Breast epithelium (tissue), 3 donors: ENCODE measurements around the gene CNTNAP2.

Experiments used
- CTCF ChIP-seq, 3 donors: fragments of 450-650 bp; IDR thresholded peaks; one replicate each; pipeline ENCODE4 v1.5.1; 2016 to 2017; ENCODE audit warnings: antibody characterized with exemption in 3 of 3, mild to moderate bottlenecking in 3 of 3, moderate library complexity in 3 of 3
- POLR2A ChIP-seq: fragments of 450-650 bp; IDR thresholded peaks from one replicate; pipeline ENCODE4 v1.6.1; 2016; ENCODE audit warnings: antibody characterized with exemption, mild to moderate bottlenecking, moderate library complexity
- POLR2AphosphoS5 ChIP-seq, 3 donors: sonication (generic); formaldehyde crosslinking; IDR thresholded peaks; one replicate each; pipeline ENCODE4 v1.6.1; 2017; ENCODE audit warnings: antibody characterized with exemption in 3 of 3

GRCh38 chr7:146499970-146500369, 383.4 kb downstream of the CNTNAP2 start:
- TF ChIP-seq CTCF (IDR thresholded peaks at IDR 0.05) (no peak), POLR2A (no peak), POLR2AphosphoS5 (IDR thresholded peaks at IDR 0.05) (no peak)
